Esophagus squamous epithelium (tissue), 5 donors: ENCODE results near the gene FAM174C. TPM values are rescaled to one million over a fixed set of nuclear protein-coding genes. Genes with fewer than 3 reads are reported as not detected.

ENCODE experiments used
- DNase-seq: peaks from one replicate; lab custom pipeline; 2025; lab: John Stamatoyannopoulos, UW
- H3K27ac ChIP-seq, 4 donors: fragments of 200-600 bp; sonication (generic); one replicate each; pipeline ENCODE4 v1.5.1; 2016 to 2019; ENCODE audit warnings: mild to moderate bottlenecking in 1 of 4
- H3K27me3 ChIP-seq, 4 donors: fragments of 200-600 bp; sonication (generic); 1 replicate in 3 of 4; 2 replicates in 1 of 4; pipeline versions ENCODE4 v1.5.1 to v1.6.0; 2017 to 2021; ENCODE audit warnings: antibody characterized with exemption in 1 of 4
- H3K36me3 ChIP-seq, 3 donors: fragments of 200-600 bp; sonication (generic); one replicate each; pipeline ENCODE4 v1.5.1; 2016 to 2019
- H3K4me1 ChIP-seq, 3 donors: fragments of 200-600 bp; sonication (generic); one replicate each; pipeline ENCODE4 v1.5.1; 2017 to 2019
- H3K4me3 ChIP-seq, 4 donors: fragments of 200-600 bp; sonication (generic); 1 replicate in 3 of 4; 2 replicates in 1 of 4; pipeline ENCODE4 v1.5.1; 2016 to 2019; ENCODE audit warnings: mild to moderate bottlenecking in 2 of 4, moderate library complexity in 1 of 4
- H3K9me3 ChIP-seq, 3 donors: fragments of 200-600 bp; sonication (generic); one replicate each; pipeline ENCODE4 v1.5.1; 2016 to 2019
- POLR2A ChIP-seq, 4 donors: fragments of 450-650 bp; IDR thresholded peaks; one replicate each; pipeline ENCODE4 v1.6.1; 2017; ENCODE audit warnings: antibody characterized with exemption in 4 of 4, mild to moderate bottlenecking in 4 of 4, moderate library complexity in 3 of 4
- WGBS, 2 donors: methylation state at CpG; one replicate each; pipeline ENCODE4 v1.1.5; 2018; 5-methylcytosine and 5-hydroxymethylcytosine counted together
- intact Hi-C: fragments of 100-400 bp; cut with DNase I; formaldehyde crosslinking; loops from one replicate; pipeline ENCODE4 v1.15.0; 2022
- total RNA-seq, 4 donors: library from RNA; depleted of rRNA; stranded (reverse); fragments of >200 nt; gene quantifications; one replicate each; pipeline ENCODE4 v1.1.0, GENCODE V29; 2016
- TF ChIP-seq, protein P1 (sequence below), 6 experiments: fragments of 450-650 bp in 4 of 6; fragments of 200-600 bp in 2 of 6; sonication (generic) in 2 of 6; IDR thresholded peaks; one replicate each; pipeline ENCODE4 v1.5.1; 2016 to 2019; ENCODE audit warnings: antibody characterized with exemption in 6 of 6, mild to moderate bottlenecking in 4 of 6, moderate library complexity in 4 of 6
- donor health status: DM: yes; HTN: yes; CAD: no.

Gene FAM174C
- total RNA-seq, 4 donors from 2014 or later, result 31.5 to 69.8 (median 50.5) TPM

DNA sequence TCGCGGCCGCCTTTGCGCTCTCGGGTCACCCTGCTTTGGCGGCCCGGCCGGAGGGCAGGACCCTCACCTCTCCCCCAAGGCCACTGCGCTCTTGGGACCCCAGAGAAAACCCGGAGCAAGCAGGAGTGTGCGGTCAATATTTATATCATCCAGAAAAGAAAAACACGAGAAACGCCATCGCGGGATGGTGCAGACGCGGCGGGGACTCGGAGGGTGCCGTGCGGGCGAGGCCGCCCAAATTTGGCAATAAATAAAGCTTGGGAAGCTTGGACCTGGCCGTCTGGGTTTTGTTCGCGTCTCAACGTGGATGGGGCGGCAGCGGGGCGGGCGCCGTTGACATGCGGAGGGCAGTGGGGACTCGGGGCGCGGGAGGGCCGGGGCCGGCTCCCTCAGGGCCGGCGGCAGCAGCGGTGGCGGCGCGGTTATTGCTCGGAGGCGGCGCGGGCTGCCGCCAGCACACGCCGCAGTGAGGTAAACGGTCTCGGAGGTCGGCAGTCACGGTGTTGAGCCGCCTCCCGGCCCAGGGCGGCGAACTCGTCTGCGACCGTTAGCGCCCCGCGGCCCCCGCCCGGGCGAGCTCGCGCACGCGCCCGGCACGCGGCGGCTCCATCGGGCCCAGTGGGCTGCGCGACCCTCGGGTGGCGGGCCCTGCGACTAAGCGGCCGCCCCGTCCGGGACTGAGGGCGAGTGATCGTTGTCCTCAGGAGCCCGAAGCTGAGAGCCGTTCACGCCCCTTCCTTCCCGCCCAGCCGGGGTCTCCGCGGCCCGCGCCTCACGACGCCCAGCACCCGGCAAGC is 47.0 kb upstream of the FAM174C start:
- no peak for DNase-seq
- Histone ChIP-seq H3K27me3 (no peaks in the 10 kb centered on the region), H3K27ac (no peak overlapping the region), H3K9me3 (no peaks in the 10 kb centered on the region), H3K4me3 (no peak overlapping the region), H3K4me1 (peaks cover 16 to 30% (median 16%) of the 10 kb centered on the region in 3 donors), H3K36me3 (peaks cover 24 to 55% (median 30%) of the 10 kb centered on the region in 3 donors)
- 94 to 95% methylated on average over 18 to 29 of the region's 100 CpGs for WGBS, 2 donors
- TF ChIP-seq POLR2A (IDR thresholded peaks at IDR 0.05), result no peak
- TF ChIP-seq, protein P1, sequence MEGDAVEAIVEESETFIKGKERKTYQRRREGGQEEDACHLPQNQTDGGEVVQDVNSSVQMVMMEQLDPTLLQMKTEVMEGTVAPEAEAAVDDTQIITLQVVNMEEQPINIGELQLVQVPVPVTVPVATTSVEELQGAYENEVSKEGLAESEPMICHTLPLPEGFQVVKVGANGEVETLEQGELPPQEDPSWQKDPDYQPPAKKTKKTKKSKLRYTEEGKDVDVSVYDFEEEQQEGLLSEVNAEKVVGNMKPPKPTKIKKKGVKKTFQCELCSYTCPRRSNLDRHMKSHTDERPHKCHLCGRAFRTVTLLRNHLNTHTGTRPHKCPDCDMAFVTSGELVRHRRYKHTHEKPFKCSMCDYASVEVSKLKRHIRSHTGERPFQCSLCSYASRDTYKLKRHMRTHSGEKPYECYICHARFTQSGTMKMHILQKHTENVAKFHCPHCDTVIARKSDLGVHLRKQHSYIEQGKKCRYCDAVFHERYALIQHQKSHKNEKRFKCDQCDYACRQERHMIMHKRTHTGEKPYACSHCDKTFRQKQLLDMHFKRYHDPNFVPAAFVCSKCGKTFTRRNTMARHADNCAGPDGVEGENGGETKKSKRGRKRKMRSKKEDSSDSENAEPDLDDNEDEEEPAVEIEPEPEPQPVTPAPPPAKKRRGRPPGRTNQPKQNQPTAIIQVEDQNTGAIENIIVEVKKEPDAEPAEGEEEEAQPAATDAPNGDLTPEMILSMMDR (IDR thresholded peaks at IDR 0.05), result no peak
- intact Hi-C loops, result no loop called here

DNA sequence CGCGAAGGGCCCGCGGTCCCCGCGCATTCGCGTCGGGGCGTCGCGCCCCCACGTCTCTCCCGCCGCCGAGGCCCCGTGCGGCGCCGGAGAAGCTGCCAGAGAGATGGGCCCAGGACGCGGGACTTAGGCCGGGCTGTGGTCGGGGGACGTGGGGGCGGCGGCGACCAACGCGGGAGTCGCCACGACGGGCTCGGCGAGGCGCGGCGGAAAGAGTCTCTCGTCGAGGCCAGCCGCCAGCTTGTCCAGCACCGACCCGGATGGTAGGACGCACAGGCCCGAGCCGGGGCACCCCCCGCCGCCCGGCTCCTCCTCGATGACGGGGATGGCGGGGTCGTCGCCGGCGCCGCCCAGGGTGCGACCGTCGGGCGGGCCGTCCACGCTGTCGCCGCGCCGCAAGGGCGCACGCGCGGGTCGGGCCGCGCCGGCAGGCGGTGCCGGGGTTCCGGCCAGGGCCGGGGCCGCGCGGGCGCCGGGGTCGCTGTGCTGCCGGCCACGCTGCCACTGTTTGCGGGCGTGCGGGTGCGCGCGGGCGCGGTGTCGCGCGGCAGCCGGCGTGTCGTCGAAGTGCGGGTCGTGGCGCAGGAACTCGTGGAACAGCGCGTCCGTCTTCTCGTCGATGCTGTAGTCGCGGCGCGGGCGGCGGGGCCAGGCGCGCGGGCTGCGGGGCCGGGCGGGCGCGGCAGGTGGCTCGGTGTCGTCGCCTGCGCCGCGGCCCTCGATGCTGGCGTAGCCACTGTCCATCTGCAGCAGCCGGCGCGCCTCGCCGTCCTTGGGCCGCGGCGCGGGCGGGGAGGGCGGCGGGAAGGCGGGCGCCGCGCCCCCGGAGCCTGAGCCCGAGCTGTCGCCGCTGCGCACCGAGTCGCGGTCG is 46.0 kb upstream of the FAM174C start:
- H3K4me3 ChIP-seq, result no peak overlapping the region
- no peaks in the 10 kb centered on the region for H3K27me3 ChIP-seq
- TF ChIP-seq, protein P1 (IDR thresholded peaks at IDR 0.05), result no peak
- TF ChIP-seq POLR2A (IDR thresholded peaks at IDR 0.05), result no peak
- H3K9me3 ChIP-seq, result no peaks in the 10 kb centered on the region
- peaks cover 17 to 46% (median 22%) of the 10 kb centered on the region in 3 donors for H3K36me3 ChIP-seq
- intact Hi-C loops, result no loop called here
- 85% methylated on average over 4 of the region's 158 CpGs; no CpG with 5 or more reads in 1 of the 2 donors for WGBS, 2 donors
- peaks cover 17 to 36% (median 18%) of the 10 kb centered on the region in 3 donors for H3K4me1 ChIP-seq
- H3K27ac ChIP-seq, result no peak overlapping the region
- no peak for DNase-seq

DNA sequence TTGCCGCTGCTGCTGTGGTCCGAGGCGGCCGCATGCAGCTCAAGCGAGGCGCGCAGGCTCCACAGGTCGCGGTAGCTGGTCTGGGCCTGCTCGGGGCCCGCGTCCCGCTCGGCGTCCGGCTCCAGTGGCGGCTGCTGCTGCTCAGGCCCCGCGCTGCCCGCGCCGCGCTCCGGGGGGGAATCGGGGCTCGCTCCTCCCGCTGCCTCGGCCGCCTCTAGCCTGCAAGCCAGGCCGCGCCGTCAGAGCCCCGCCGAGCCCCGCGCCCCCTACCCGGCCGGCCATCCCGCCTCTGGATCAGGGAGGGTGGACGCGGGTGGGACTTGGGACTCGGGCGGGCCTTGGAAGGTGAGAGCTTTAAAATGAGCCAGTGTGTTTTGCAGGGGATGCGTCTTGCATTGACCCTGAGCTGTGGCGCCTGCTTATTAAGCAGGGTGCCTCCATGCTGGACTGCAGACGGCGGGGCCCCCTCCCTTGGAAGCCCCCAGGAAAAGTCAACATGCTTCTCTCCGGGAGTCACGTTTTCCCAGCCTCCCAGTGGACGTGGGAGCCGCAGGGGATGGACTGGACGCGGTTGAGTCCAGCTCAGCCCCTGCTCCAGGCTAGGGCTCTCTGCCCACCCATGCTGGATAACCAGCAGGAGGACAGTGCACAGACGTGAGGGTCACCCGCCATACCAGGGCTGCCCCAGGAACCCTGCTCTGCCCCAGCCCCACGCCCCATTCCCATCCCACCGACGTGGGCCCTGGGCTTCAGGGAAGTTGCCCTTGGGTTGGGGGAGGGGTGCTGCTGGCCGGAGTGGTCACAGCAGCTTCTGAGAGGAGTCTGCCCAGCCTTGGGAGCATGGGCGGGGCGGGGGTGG is 45.2 kb upstream of the FAM174C start:
- no peaks in the 10 kb centered on the region for H3K9me3 ChIP-seq
- H3K4me3 ChIP-seq, result no peak overlapping the region
- no peaks in the 10 kb centered on the region for H3K27me3 ChIP-seq
- H3K27ac ChIP-seq, result no peak overlapping the region
- no peak for TF ChIP-seq POLR2A (IDR thresholded peaks at IDR 0.05)
- TF ChIP-seq, protein P1 (IDR thresholded peaks at IDR 0.05), result no peak
- H3K4me1 ChIP-seq, result peaks cover 17 to 42% (median 18%) of the 10 kb centered on the region in 3 donors
- intact Hi-C loops, result no loop called here
- WGBS, 2 donors, result 80% methylated on average over 1 of the region's 61 CpGs; no CpG with 5 or more reads in 1 of the 2 donors
- H3K36me3 ChIP-seq, result peaks cover 17 to 37% (median 19%) of the 10 kb centered on the region in 3 donors
- no peak for DNase-seq

DNA sequence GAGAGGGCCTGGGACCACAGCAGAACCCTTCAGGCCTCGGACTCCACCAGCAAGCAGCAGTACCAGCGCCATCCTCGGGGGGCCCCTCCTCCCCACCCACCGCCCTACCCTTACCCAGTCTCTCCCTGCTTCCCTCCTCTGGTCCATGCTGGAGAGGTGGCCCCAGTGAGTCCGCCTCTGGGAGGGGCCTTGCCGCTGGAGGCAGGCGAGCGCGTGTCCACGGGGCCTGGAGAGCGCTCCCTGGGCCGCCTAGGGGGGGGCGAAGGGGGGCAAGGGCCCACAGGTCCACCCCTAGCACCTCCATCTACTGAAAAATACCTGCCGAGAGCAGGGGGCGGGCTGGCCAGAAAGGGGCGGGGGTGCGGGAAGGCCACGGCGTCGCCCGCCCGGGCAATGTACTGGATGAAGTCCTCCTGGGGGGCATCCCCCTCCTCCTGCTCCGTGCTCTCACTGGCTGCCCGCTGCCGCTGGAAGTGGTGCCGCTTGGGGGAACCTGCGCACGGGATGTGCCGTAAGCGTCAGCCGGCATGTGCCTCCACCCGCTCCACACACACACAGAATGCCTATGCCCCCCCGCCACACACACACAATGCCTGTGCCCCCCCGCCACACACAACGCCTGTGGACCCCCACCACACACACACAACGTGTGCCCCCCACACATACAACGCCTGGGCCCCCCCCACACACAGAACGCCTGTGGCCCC is 44.4 kb upstream of the FAM174C start:
- no peak overlapping the region for H3K27ac ChIP-seq

More for the DNA sequence above, 44.4 kb upstream of the FAM174C start:
- intact Hi-C loops, result no loop called here
- TF ChIP-seq POLR2A (IDR thresholded peaks at IDR 0.05), result no peak
- TF ChIP-seq, protein P1 (IDR thresholded peaks at IDR 0.05), result no peak
- H3K36me3 ChIP-seq, result peaks cover 17 to 29% (median 19%) of the 10 kb centered on the region in 3 donors
- H3K27me3 ChIP-seq, result no peaks in the 10 kb centered on the region
- WGBS, 2 donors, result 80% methylated on average over 7 of the region's 38 CpGs; no CpG with 5 or more reads in 1 of the 2 donors
- H3K4me3 ChIP-seq, result no peak overlapping the region
- H3K9me3 ChIP-seq, result no peaks in the 10 kb centered on the region
- DNase-seq, result no peak
- H3K4me1 ChIP-seq, result peaks cover 17 to 50% (median 18%) of the 10 kb centered on the region in 3 donors
